Measurements from ENCODE around the gene MPDZ. TPM values are rescaled to one million over a fixed set of nuclear protein-coding genes. Genes with fewer than 3 reads are reported as not detected.
A peak's percentile ranks its signal among the peaks of the same experiment; 100 is the strongest.

MPDZ gene, protein sequence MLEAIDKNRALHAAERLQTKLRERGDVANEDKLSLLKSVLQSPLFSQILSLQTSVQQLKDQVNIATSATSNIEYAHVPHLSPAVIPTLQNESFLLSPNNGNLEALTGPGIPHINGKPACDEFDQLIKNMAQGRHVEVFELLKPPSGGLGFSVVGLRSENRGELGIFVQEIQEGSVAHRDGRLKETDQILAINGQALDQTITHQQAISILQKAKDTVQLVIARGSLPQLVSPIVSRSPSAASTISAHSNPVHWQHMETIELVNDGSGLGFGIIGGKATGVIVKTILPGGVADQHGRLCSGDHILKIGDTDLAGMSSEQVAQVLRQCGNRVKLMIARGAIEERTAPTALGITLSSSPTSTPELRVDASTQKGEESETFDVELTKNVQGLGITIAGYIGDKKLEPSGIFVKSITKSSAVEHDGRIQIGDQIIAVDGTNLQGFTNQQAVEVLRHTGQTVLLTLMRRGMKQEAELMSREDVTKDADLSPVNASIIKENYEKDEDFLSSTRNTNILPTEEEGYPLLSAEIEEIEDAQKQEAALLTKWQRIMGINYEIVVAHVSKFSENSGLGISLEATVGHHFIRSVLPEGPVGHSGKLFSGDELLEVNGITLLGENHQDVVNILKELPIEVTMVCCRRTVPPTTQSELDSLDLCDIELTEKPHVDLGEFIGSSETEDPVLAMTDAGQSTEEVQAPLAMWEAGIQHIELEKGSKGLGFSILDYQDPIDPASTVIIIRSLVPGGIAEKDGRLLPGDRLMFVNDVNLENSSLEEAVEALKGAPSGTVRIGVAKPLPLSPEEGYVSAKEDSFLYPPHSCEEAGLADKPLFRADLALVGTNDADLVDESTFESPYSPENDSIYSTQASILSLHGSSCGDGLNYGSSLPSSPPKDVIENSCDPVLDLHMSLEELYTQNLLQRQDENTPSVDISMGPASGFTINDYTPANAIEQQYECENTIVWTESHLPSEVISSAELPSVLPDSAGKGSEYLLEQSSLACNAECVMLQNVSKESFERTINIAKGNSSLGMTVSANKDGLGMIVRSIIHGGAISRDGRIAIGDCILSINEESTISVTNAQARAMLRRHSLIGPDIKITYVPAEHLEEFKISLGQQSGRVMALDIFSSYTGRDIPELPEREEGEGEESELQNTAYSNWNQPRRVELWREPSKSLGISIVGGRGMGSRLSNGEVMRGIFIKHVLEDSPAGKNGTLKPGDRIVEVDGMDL (N-terminal part only)
- total RNA-seq (2014; rRNA removed; shearing (Covaris generic)) = 20.4 and 25.2 TPM in 2 replicates

DNA sequence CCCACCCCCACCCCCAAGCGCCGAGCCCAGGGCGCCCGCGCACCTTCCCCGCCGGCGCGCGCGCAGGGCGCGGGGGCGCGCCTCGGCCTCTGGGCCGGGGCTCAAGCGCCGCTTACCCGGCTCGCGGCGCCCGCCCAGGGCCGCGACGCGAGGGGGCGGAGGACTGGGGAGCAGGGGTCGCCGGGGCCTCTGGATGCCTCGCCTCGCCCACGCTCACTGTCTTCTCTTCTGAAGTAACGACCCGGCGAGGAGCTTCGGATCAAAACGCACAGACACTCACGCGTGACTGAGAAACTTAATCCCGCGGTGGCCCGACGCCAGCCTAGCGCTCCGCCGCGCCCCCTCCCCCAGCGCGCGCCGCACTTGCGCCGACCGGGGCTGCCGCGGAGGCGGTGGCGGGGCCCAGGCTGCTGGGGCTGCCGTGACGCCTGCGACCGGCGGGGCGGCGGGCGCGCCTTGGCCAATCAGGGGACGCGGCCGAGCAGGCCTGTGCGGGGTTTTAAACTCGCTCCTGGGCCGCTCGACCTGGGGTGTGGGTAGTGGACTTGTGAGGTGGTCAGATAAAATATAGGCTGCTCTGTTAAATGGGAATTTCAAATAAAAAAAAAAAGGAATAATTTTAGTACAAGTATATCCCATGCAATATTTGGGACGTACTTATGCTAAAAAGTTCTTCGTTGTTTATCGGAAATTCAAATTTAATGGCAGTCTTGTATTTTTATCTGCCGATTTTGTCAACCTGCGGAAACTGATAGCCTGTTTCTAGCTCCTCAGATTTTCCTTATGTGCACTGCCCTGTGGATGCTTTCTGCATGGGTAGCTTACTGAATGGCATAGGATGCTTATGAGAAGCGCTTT, at the start of gene MPDZ:
TSS of gene MPDZ (minus strand) at position 409 of the 858 bp plus-strand sequence. CDS start 29,377 bp downstream, outside the sequence.
- Histone ChIP-seq H3K27ac (peak within 1 kb of the TSS; percentile 83), H3K27me3 (replicated peaks) (no peaks in the 10 kb centered on the region), H3K9me3 (replicated peaks) (no peaks in the 10 kb centered on the region; the same call in 1 of the 2 replicates), H3K36me3 (no peaks in the 10 kb centered on the region; the same call in 1 of the 2 replicates), H3K4me1 (replicated peaks) (peaks cover 50% of the 10 kb centered on the region), H3K4me3 (peak within 1 kb of the TSS; percentile 65)
- peak; percentile 45 to 74 for DNase-seq (ENCODE audit: low read depth in 1 of 2, low spot score in 2 of 2)

- H3K4me3 ChIP-seq = no peak overlapping the region
- no peak overlapping the region for H3K27ac ChIP-seq
- no peaks in the 10 kb centered on the region for H3K4me1 ChIP-seq (replicated peaks)
- DNase-seq (ENCODE audit: low read depth in 1 of 2, low spot score in 2 of 2) = no peak
- H3K9me3 ChIP-seq (replicated peaks) = no peaks in the 10 kb centered on the region
- no peaks in the 10 kb centered on the region for H3K27me3 ChIP-seq (replicated peaks)
- H3K36me3 ChIP-seq = no peaks in the 10 kb centered on the region
Measured at GRCh38 chr9:13324988-13325387, 45.5 kb upstream of the MPDZ start.

DNA sequence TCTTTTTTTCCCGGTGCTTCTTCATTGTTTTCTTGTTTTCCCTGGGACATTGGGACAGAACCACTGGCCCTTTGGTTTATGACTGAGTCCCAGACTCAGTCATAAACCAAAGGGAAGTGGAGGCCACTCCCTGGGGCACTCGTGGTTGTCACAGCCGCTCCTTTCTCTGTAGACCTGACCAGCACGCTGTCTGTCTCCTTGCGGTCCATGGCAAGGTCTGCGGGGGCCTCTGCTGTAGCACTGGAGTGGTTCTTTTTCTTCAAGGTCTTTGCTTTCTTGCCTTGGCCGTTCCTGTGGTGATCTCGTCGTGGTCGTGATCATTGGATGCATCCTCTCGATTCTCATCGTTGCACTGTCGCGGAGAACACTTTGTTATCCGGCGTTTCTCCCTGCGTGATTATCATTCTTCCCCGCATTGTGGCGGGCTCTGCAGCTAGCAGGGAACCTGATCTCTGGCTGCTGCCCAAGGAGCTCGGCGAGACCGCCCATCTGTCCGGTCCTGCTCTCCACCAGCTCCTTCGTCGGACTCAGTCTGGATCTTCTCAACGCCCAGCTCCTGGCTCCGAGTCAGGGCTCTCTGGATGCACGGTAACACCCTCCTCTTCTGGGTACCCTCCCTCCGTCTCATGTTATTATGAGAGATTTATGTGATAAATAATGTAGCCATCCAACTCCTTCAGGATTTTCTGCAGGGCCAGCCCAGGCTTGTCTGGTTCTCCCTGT, 43.5 kb upstream of the MPDZ start:
- H3K36me3 ChIP-seq = no peaks in the 10 kb centered on the region
- H3K4me1 ChIP-seq (replicated peaks) = no peaks in the 10 kb centered on the region
- no peak overlapping the region for H3K27ac ChIP-seq
- H3K27me3 ChIP-seq (replicated peaks) = no peaks in the 10 kb centered on the region
- H3K9me3 ChIP-seq (replicated peaks) = no peaks in the 10 kb centered on the region
- DNase-seq (ENCODE audit: low read depth in 1 of 2, low spot score in 2 of 2) = no peak
- H3K4me3 ChIP-seq = no peak overlapping the region

GRCh38 chr9:13318027-13318426, 38.5 kb upstream of the MPDZ start:
- no peaks in the 10 kb centered on the region for H3K36me3 ChIP-seq

DNA sequence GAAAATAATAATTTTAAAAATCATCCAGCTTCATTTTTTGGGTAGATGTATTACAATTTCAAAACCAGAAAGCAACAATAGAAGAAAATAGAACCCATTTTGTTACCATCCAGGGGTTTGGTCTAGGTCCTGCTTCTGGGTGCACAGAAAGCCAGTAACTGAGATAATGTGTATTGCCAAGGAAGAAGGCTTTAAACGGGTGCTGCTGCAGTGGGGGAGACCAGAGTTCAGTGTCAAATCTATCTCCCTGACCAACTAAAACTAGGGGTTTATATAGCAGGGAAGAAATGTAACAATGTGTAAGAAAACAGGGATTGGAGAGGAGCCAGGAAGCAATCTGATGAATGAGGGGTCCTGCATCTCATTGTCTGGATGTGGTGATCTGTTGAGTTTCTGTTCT, 17.5 kb upstream of the MPDZ start:
- Histone ChIP-seq H3K4me3 (no peak overlapping the region), H3K9me3 (replicated peaks) (no peaks in the 10 kb centered on the region), H3K36me3 (no peaks in the 10 kb centered on the region), H3K27me3 (replicated peaks) (no peaks in the 10 kb centered on the region), H3K27ac (no peak overlapping the region), H3K4me1 (replicated peaks) (no peaks in the 10 kb centered on the region)
- DNase-seq (ENCODE audit: low read depth in 1 of 2, low spot score in 2 of 2) = no peak

More at GRCh38 chr9:13318027-13318426, 38.5 kb upstream of the MPDZ start:
- DNase-seq (ENCODE audit: low read depth in 1 of 2, low spot score in 2 of 2) = no peak
- H3K4me1 ChIP-seq (replicated peaks) = no peaks in the 10 kb centered on the region
- H3K4me3 ChIP-seq = no peak overlapping the region
- no peaks in the 10 kb centered on the region for H3K27me3 ChIP-seq (replicated peaks)
- H3K9me3 ChIP-seq (replicated peaks) = no peaks in the 10 kb centered on the region
- no peak overlapping the region for H3K27ac ChIP-seq

DNA sequence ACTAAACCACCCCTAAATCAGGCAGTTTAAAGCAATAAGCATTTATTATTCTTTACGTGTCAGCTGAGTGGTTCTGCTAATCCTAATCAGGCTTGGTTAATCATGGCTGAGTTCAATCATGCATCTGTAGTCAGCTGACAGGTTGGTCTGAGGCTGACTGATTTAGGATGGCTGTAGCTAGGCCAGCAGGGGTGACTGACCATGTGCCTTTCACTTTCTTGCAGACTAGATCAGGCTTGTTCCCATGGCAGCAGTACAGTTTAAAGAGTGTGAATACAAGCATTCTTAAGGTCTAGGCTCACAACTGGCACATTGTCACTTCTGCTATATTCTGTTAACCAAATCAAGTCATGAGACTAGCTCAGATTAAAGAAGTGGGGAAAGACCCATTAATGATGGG, 16.1 kb upstream of the MPDZ start:
- H3K4me1 ChIP-seq (replicated peaks) = no peaks in the 10 kb centered on the region
- H3K36me3 ChIP-seq = no peaks in the 10 kb centered on the region
- H3K27me3 ChIP-seq (replicated peaks) = no peaks in the 10 kb centered on the region
- DNase-seq (ENCODE audit: low read depth in 1 of 2, low spot score in 2 of 2) = no peak
- H3K4me3 ChIP-seq = no peak overlapping the region
- no peaks in the 10 kb centered on the region for H3K9me3 ChIP-seq (replicated peaks)
- H3K27ac ChIP-seq = no peak overlapping the region

GRCh38 chr9:13292782-13293181, 13.3 kb upstream of the MPDZ start:
- DNase-seq (ENCODE audit: low read depth in 1 of 2, low spot score in 2 of 2) = no peak
- no peaks in the 10 kb centered on the region for H3K27me3 ChIP-seq (replicated peaks)
- H3K36me3 ChIP-seq = no peaks in the 10 kb centered on the region
- H3K9me3 ChIP-seq (replicated peaks) = no peaks in the 10 kb centered on the region
- H3K4me3 ChIP-seq = no peak overlapping the region
- no peak overlapping the region for H3K27ac ChIP-seq
- no peaks in the 10 kb centered on the region for H3K4me1 ChIP-seq (replicated peaks)

DNA sequence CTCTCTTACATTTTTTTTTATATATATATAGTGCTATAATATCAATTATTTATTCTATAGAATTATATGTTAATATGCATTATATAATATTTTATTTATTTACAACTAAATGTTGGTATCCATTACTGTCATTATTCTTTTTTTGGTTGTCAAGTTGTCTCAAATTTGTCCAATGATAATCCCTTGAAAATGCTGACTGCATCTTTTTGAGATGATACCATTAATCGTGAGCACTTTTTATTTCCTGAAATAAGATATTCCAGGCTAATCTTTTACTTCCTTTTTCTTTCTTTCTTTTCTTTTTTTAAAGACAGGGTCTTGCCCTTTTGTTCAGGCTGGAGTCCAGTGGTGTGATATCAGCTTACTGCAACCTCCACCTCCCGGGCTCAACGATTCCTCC, 12.7 kb upstream of the MPDZ start:
- no peaks in the 10 kb centered on the region for H3K27me3 ChIP-seq (replicated peaks)
- no peaks in the 10 kb centered on the region for H3K4me1 ChIP-seq (replicated peaks)
- no peak for DNase-seq (ENCODE audit: low read depth in 1 of 2, low spot score in 2 of 2)
- H3K4me3 ChIP-seq = no peak overlapping the region
- H3K36me3 ChIP-seq = no peaks in the 10 kb centered on the region
- no peaks in the 10 kb centered on the region for H3K9me3 ChIP-seq (replicated peaks)
- H3K27ac ChIP-seq = no peak overlapping the region

DNA sequence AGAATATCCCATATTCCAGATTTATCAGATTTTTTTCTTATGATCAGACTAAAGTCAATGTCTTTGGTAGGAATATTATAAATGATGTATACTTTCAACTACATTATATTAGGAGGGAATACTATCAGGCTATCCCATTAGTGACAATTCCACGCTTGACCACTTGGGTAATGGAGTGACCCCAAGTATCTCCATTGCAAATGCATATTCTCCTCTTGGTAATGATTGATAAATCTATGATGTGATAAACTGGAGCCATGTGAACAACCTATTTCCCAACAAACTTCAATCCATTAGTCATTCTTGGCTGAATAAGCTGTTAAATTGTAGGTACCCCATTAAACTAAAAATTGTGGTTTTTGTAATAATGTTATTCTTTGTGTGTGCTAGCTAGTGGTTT, 12.2 kb upstream of the MPDZ start:
- Histone ChIP-seq H3K4me1 (replicated peaks) (no peaks in the 10 kb centered on the region), H3K9me3 (replicated peaks) (no peaks in the 10 kb centered on the region), H3K27ac (no peak overlapping the region), H3K4me3 (no peak overlapping the region), H3K27me3 (replicated peaks) (no peaks in the 10 kb centered on the region), H3K36me3 (no peaks in the 10 kb centered on the region)
- no peak for DNase-seq (ENCODE audit: low read depth in 1 of 2, low spot score in 2 of 2)

GRCh38 chr9:13284011-13284410, 4.5 kb upstream of the MPDZ start:
- peak in 1 of 2 experiments; percentile 38 for DNase-seq (ENCODE audit: low read depth in 1 of 2, low spot score in 2 of 2)
- H3K27ac ChIP-seq = peak overlapping the region; percentile 36; the same call in 1 of the 2 replicates
- no peaks in the 10 kb centered on the region for H3K9me3 ChIP-seq (replicated peaks)
- H3K27me3 ChIP-seq (replicated peaks) = no peaks in the 10 kb centered on the region
- H3K4me1 ChIP-seq (replicated peaks) = peaks cover 37% of the 10 kb centered on the region
- no peak overlapping the region for H3K4me3 ChIP-seq
- no peaks in the 10 kb centered on the region for H3K36me3 ChIP-seq

GRCh38 chr9:13282998-13283397, 3.5 kb upstream of the MPDZ start:
- H3K9me3 ChIP-seq (replicated peaks) = no peaks in the 10 kb centered on the region
- peaks cover 38% of the 10 kb centered on the region for H3K4me1 ChIP-seq (replicated peaks)
- no peaks in the 10 kb centered on the region for H3K36me3 ChIP-seq
- no peak overlapping the region for H3K4me3 ChIP-seq
- H3K27ac ChIP-seq = peak overlapping the region; percentile 49
- peak in 1 of 2 experiments; percentile 41 for DNase-seq (ENCODE audit: low read depth in 1 of 2, low spot score in 2 of 2)
- no peaks in the 10 kb centered on the region for H3K27me3 ChIP-seq (replicated peaks)

GRCh38 chr9:13281356-13282016, 2.0 kb upstream of the MPDZ start:
- DNase-seq (ENCODE audit: low read depth in 1 of 2, low spot score in 2 of 2) = no peak
- H3K27ac ChIP-seq = no peak overlapping the region
- no peak overlapping the region for H3K4me3 ChIP-seq
- no peaks in the 10 kb centered on the region for H3K9me3 ChIP-seq (replicated peaks)
- peaks cover 44% of the 10 kb centered on the region for H3K4me1 ChIP-seq (replicated peaks)
- H3K36me3 ChIP-seq = no peaks in the 10 kb centered on the region
- H3K27me3 ChIP-seq (replicated peaks) = no peaks in the 10 kb centered on the region
